H9 (cell line): ENCODE data around the gene PDE4C. TPM values are rescaled to one million over a fixed set of nuclear protein-coding genes. Genes with fewer than 3 reads are reported as not detected.
A peak's percentile ranks its signal among the peaks of the same experiment; 100 is the strongest.

Experiments used
- DNase-seq: peaks from one replicate; pipeline ENCODE4 v3.0.0-alpha.2; 2017
- H2AFZ ChIP-seq: one replicate; pipeline ENCODE4 v1.6.1; 2013; ENCODE audit warnings: mild to moderate bottlenecking, low read length, control low read depth, moderate library complexity
- H2AK5ac ChIP-seq: 2 replicates; pipeline ENCODE4 v1.6.1; 2013; ENCODE audit warnings: low read length, control low read depth, mixed read lengths; ENCODE audit not compliant: insufficient read length
- H2BK120ac ChIP-seq: one replicate; pipeline ENCODE4 v1.6.1; 2013; ENCODE audit warnings: low read depth, mild to moderate bottlenecking, low read length, control low read depth, inconsistent platforms; ENCODE audit not compliant: poor library complexity, severe bottlenecking
- H2BK12ac ChIP-seq: 2 replicates; pipeline ENCODE4 v1.6.1; 2013; ENCODE audit warnings: low read length, control low read depth, mixed read lengths, low read depth; ENCODE audit not compliant: insufficient read length
- H2BK15ac ChIP-seq: 2 replicates; pipeline ENCODE4 v1.6.1; 2013; ENCODE audit warnings: low read depth, low read length, control low read depth
- H2BK20ac ChIP-seq: one replicate; pipeline ENCODE4 v1.6.1; 2013; ENCODE audit warnings: low read depth, mild to moderate bottlenecking, low read length, control low read depth, inconsistent platforms; ENCODE audit not compliant: poor library complexity, severe bottlenecking
- H2BK5ac ChIP-seq: 2 replicates; pipeline ENCODE4 v1.6.1; 2013; ENCODE audit warnings: low read length, control low read depth, mixed read lengths; ENCODE audit not compliant: insufficient read length
- H3K14ac ChIP-seq: 2 replicates; pipeline ENCODE4 v1.6.1; 2013; ENCODE audit warnings: low read length, control low read depth; ENCODE audit not compliant: insufficient read depth
- H3K18ac ChIP-seq: 2 replicates; pipeline ENCODE4 v1.6.1; 2013; ENCODE audit warnings: low read depth, mild to moderate bottlenecking, mixed read lengths, low read length, control low read depth; ENCODE audit not compliant: insufficient read length
- H3K23ac ChIP-seq: 2 replicates; pipeline ENCODE4 v1.6.1; 2013; ENCODE audit warnings: low read length, control low read depth, mixed read lengths, low read depth; ENCODE audit not compliant: insufficient read length
- H3K23me2 ChIP-seq: 2 replicates; pipeline ENCODE4 v1.6.1; 2013; ENCODE audit warnings: low read depth, mild to moderate bottlenecking, mixed read lengths, low read length, control low read depth; ENCODE audit not compliant: insufficient read length, poor library complexity, severe bottlenecking
- H3K27ac ChIP-seq: 2 replicates; pipeline ENCODE4 v1.5.1; 2013; ENCODE audit warnings: low read length, control low read depth, mixed read lengths, low read depth; ENCODE audit not compliant: insufficient read length
- H3K27me3 ChIP-seq: 2 replicates; pipeline ENCODE4 v1.6.1; 2013; ENCODE audit warnings: low read length, control low read depth, inconsistent platforms; ENCODE audit not compliant: insufficient read depth
- H3K4ac ChIP-seq: 2 replicates; pipeline ENCODE4 v1.6.1; 2013; ENCODE audit warnings: low read depth, mild to moderate bottlenecking, control low read depth, inconsistent platforms, low read length, moderate library complexity
- H3K4me1 ChIP-seq: 2 replicates; pipeline ENCODE4 v1.6.1; 2013; ENCODE audit warnings: low read length, control low read depth, inconsistent platforms; ENCODE audit not compliant: insufficient read depth
- H3K4me2 ChIP-seq: 2 replicates; pipeline ENCODE4 v1.6.1; 2013; ENCODE audit warnings: low read length, control low read depth, mixed read lengths; ENCODE audit not compliant: insufficient read length, insufficient read depth
- H3K56ac ChIP-seq: 2 replicates; pipeline ENCODE4 v1.6.1; 2013; ENCODE audit warnings: low read depth, mild to moderate bottlenecking, mixed read lengths, low read length, control low read depth; ENCODE audit not compliant: insufficient read length
- H3K79me1 ChIP-seq: 2 replicates; pipeline ENCODE4 v1.6.1; 2013; ENCODE audit warnings: low read depth, mild to moderate bottlenecking, moderate library complexity, low read length, control low read depth, inconsistent platforms; ENCODE audit not compliant: insufficient read depth, poor library complexity, severe bottlenecking
- H3K79me2 ChIP-seq: 2 replicates; pipeline ENCODE4 v1.6.1; 2013; ENCODE audit warnings: low read length, control low read depth, inconsistent platforms; ENCODE audit not compliant: insufficient read depth
- H3K9ac ChIP-seq: 2 replicates; pipeline ENCODE4 v1.6.1; 2013; ENCODE audit warnings: low read length, control low read depth, mixed read lengths; ENCODE audit not compliant: insufficient read length; ENCODE audit errors: extremely low read depth
- H3K9me3 ChIP-seq: one replicate; pipeline ENCODE4 v1.6.1; 2013; ENCODE audit warnings: low read depth, low read length, inconsistent platforms; ENCODE audit not compliant: control insufficient read depth
- H3T11ph ChIP-seq: one replicate; pipeline ENCODE4 v1.6.1; 2013; ENCODE audit warnings: mild to moderate bottlenecking, low read length, control low read depth, inconsistent platforms
- H4K20me1 ChIP-seq: one replicate; pipeline ENCODE4 v1.6.1; 2013; ENCODE audit not compliant: control insufficient read depth, insufficient read length, insufficient read depth
- H4K5ac ChIP-seq: 2 replicates; pipeline ENCODE4 v1.6.1; 2013; ENCODE audit warnings: low read depth, mild to moderate bottlenecking, mixed read lengths, low read length, control low read depth; ENCODE audit not compliant: insufficient read length
- H4K8ac ChIP-seq: replicated peaks from 2 replicates; pipeline ENCODE4 v1.6.1; 2013; ENCODE audit warnings: low read length, control low read depth, mixed read lengths, low read depth; ENCODE audit not compliant: insufficient read length
- H4K91ac ChIP-seq: 2 replicates; pipeline ENCODE4 v1.6.1; 2013; ENCODE audit warnings: low read depth, mild to moderate bottlenecking, moderate library complexity, mixed read lengths, low read length, control low read depth; ENCODE audit not compliant: insufficient read length
- H3K27ac Mint-ChIP-seq, 3 experiments: 2 replicates in 2 of 3; 3 replicates in 1 of 3; pipeline ENCODE4 v1.8.0; 2020 to 2021; ENCODE audit warnings: mixed read lengths in 3 of 3, mild to moderate bottlenecking in 1 of 3, moderate library complexity in 1 of 3
- H3K27me3 Mint-ChIP-seq: 2 replicates; pipeline ENCODE4 v1.8.0; 2021; ENCODE audit warnings: low read depth, mild to moderate bottlenecking, moderate library complexity, mixed read lengths
- H3K36me3 Mint-ChIP-seq, 3 experiments: 2 replicates in 2 of 3; 3 replicates in 1 of 3; pipeline ENCODE4 v1.8.0; 2020 to 2021; ENCODE audit warnings: low read depth in 3 of 3, mixed read lengths in 3 of 3; ENCODE audit not compliant: insufficient read depth in 1 of 3
- H3K4me1 Mint-ChIP-seq, 2 experiments: 2 replicates each; pipeline ENCODE4 v1.8.0; 2020; ENCODE audit warnings: mixed read lengths in 2 of 2
- H3K4me3 Mint-ChIP-seq, 2 experiments: 2 replicates in 1 of 2; 3 replicates in 1 of 2; pipeline ENCODE4 v1.8.0; 2020 to 2021; ENCODE audit warnings: mild to moderate bottlenecking in 2 of 2, mixed read lengths in 2 of 2, moderate library complexity in 1 of 2
- H3K9me3 Mint-ChIP-seq, 2 experiments: 2 replicates in 1 of 2; 3 replicates in 1 of 2; pipeline ENCODE4 v1.8.0; 2020; ENCODE audit warnings: mild to moderate bottlenecking in 2 of 2, mixed read lengths in 2 of 2, moderate library complexity in 1 of 2
- WGBS: extraction: QIAGEN DNeasy Blood & Tissue Kit; methylation state at CpG from one replicate; pipeline ENCODE4 v1.1.7; 2013; ENCODE audit warnings: missing lambda C conversion rate, low lambda C conversion rate, mixed read lengths; ENCODE audit not compliant: insufficient read length; ENCODE audit errors: extremely low coverage; 5-methylcytosine and 5-hydroxymethylcytosine counted together
- total RNA-seq: library from RNA; stranded (reverse); gene quantifications from 2 replicates; pipeline ENCODE4 v1.2.1, GENCODE V29; 2021
- TF ChIP-seq, protein P1 (sequence below): fragments of 200-600 bp; sonication (generic); conservative IDR thresholded peaks from 3 replicates; pipeline ENCODE4 v1.8.0; 2021; ENCODE audit warnings: antibody characterized with exemption, mild to moderate bottlenecking

PDE4C gene
- total RNA-seq, 1 experiment from 2014 or later: 1.8 TPM

DNA sequence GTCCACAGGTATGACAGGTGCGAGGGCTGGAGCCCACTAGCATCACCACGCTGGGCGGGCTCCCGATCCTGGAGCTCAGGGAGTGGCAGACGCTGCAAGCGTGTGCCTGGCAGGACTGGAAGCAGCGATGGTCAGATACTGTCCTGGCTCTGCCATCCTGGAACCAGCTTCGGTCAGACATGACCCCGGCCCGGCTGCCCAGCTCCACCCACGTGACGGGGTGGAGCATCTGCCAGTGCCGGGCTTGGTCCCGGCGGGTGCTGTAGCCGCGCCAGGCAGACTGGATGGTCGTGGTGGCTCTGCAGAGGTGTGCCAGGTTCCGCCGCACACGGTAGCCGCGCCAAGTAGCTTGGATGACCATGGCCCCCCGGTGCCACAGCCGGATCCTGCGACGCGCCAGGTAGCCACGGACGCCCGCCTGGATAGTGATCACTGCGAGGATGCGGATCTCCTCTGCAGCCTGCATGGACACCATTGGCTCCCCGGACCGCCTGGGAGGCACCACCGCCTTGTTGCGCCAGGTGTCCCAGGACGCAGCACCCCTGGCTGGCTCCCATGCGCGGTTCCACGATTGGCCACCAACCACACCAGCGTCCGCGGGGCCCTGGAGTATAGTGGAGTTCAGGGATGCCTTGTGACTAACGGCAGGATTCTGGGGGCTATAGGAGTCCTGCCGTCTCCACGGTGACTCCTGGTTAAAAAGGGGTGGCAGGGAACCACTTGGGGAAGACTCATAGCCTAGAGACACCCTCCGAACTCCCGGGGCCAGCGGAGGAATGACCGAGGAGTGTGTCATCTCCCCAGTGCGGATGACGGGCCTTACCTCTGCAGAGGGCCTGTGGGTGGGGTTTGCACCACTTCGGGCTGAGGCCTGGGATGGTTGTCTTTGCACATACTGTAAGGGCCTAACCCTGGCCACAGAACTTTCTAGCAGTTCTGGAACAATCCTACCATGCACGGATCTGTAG is 31.5 kb upstream of the PDE4C start:
- no peak overlapping the region for H2BK15ac ChIP-seq
- H2AFZ ChIP-seq: no peak overlapping the region
- no peak overlapping the region for H4K8ac ChIP-seq
- H3K9me3 ChIP-seq: no peaks in the 10 kb centered on the region
- DNase-seq: no peak
- H3K4ac ChIP-seq: no peak overlapping the region
- H3K23ac ChIP-seq: no peak overlapping the region
- no CpG with 5 or more reads among the region's 55 CpGs for WGBS
- H3K14ac ChIP-seq: no peak overlapping the region
- no peaks in the 10 kb centered on the region for H3K36me3 Mint-ChIP-seq
- H2BK20ac ChIP-seq: no peak overlapping the region
- no peak overlapping the region for H3K9ac ChIP-seq
- no peak overlapping the region for H3K4me3 Mint-ChIP-seq
- H3K4me1 ChIP-seq: no peaks in the 10 kb centered on the region
- peak overlapping the region in 1 of 3 experiments; percentile 31; a peak in 1 of 7 replicates for H3K27ac Mint-ChIP-seq
- no peak overlapping the region for H4K91ac ChIP-seq
- no peak overlapping the region for H2BK5ac ChIP-seq
- H3K4me2 ChIP-seq: no peak overlapping the region
- no peak overlapping the region for H2AK5ac ChIP-seq
- H3K27ac ChIP-seq: no peak overlapping the region
- no peak overlapping the region for H4K5ac ChIP-seq
- peaks cover 4% of the 10 kb centered on the region for H3K23me2 ChIP-seq
- H3K27me3 ChIP-seq: no peaks in the 10 kb centered on the region
- H3K79me2 ChIP-seq: no peaks in the 10 kb centered on the region
- no peak overlapping the region for H3K18ac ChIP-seq
- no peak overlapping the region for H2BK120ac ChIP-seq
- no peaks in the 10 kb centered on the region; a peak in 1 of 5 replicates for H3K9me3 Mint-ChIP-seq
- no peak overlapping the region for H2BK12ac ChIP-seq
- H3K27me3 Mint-ChIP-seq: peaks cover 30% of the 10 kb centered on the region
- H4K20me1 ChIP-seq: peaks cover 3% of the 10 kb centered on the region
- H3T11ph ChIP-seq: no peak overlapping the region
- no peaks in the 10 kb centered on the region for H3K79me1 ChIP-seq
- H3K56ac ChIP-seq: no peak overlapping the region
- TF ChIP-seq, protein P1, sequence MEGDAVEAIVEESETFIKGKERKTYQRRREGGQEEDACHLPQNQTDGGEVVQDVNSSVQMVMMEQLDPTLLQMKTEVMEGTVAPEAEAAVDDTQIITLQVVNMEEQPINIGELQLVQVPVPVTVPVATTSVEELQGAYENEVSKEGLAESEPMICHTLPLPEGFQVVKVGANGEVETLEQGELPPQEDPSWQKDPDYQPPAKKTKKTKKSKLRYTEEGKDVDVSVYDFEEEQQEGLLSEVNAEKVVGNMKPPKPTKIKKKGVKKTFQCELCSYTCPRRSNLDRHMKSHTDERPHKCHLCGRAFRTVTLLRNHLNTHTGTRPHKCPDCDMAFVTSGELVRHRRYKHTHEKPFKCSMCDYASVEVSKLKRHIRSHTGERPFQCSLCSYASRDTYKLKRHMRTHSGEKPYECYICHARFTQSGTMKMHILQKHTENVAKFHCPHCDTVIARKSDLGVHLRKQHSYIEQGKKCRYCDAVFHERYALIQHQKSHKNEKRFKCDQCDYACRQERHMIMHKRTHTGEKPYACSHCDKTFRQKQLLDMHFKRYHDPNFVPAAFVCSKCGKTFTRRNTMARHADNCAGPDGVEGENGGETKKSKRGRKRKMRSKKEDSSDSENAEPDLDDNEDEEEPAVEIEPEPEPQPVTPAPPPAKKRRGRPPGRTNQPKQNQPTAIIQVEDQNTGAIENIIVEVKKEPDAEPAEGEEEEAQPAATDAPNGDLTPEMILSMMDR: no peak
- peaks cover 14 to 16% of the 10 kb centered on the region in 2 experiments for H3K4me1 Mint-ChIP-seq
